Endothelial cell of hepatic sinusoid (primary cell): ENCODE measurements around the gene TSPAN18.

Experiments
- in situ Hi-C: cut with HindIII; loops from 2 replicates; pipeline ENCODE4 v1.10.0; 2017; ENCODE audit warnings: low sequenced_read_pairs

TSPAN18 gene

GRCh38 chr11:44903035-44903434 is 176.3 kb downstream of the TSPAN18 start:
- in situ Hi-C loops = no loop called here

DNA sequence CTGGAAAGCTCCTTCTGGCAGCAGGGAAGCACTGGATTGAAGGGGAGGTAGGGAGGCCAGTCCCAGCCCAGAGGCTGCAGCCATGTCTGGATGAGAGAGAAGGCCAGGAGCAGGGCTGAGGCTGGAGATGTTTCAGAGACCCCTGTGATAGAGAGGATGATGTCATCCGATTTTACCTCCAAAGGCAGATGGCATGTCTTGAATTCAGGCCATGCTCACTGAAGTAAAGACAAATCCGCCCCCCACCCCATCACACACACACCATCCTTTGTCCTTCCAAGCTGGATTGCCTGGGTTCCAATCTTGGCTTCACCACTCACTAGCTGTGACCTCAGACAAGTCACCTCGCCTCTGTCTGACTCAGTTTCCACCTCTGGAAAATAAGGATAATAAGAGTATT is 176.8 kb downstream of the TSPAN18 start:
- in situ Hi-C loops = no loop called here

DNA sequence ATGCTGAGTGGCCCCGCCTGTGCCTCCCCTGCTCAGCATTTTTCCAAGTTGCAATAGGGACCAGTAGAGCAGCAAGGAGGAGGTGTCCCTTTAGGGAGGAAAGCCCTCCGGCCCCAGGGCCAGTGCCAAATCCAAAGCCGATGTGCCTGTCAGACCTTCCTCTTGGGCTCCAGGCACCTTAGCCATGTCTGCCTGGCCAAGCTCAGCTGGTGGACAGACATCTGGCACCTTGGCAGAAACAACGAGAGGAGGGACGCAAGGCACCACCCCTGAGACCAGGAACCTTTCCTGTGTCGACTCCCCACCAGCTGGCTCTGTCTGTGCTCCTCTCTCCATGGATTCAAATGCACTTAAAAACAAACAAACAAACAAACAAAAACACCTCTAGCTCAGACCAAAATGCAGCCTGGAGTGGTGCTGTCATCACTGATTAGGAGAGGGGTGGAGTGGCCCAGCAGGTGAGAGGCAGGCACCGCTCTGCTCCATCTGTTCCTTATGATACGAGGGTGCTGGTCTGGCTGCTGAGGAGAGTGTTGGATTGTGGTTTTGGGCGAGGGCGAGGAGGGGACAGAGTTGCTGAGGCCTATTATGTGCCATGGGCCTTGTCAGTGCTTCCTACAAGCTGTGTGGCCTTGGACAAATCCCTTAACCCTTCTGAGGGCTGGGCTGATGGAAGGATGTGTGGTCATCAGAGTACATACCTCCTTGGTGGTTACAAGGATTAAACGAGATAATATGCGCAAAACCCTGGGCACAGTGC is 177.7 kb downstream of the TSPAN18 start:
- in situ Hi-C loops = no loop called here

DNA sequence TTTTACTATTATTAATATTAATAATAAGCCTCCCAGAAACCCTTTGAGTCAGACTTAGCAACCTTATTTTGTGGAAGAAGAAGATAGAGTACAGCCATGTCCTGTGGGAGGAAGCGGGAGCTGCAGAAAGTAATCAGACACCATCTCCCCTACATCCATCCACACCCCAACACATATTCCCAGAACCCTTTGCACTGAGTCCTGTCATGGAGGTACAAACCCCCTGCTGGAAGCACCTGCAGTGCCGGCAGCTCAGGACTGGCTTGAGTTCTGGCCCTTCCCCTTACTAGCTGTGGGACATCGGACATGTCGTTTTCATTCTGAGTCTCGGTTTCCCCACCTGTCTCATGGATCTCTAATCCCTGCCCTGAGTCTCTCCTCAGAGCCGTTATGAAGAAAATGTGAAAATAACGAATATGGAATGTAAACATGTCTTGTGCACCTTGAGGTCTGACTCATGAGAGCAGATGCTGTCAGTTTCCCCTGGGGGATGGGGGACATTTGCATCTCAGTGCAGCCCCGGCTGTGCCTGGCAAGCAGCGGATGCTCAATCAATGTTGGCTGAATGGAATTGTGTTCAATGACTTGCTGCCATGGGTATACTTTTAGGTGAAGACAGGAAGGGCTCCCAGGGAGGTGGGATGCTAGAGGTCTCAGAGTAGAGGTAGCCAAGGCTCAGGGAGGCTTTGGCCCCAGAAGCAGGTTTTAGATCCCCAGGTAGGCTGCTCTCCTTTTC is 178.5 kb downstream of the TSPAN18 start:
- in situ Hi-C loops = no loop called here

- in situ Hi-C loops = no loop called here
Observed at GRCh38 chr11:44906649-44907048, 179.9 kb downstream of the TSPAN18 start.

GRCh38 chr11:44909557-44909956 is 182.8 kb downstream of the TSPAN18 start:
- in situ Hi-C loops = no loop called here

DNA sequence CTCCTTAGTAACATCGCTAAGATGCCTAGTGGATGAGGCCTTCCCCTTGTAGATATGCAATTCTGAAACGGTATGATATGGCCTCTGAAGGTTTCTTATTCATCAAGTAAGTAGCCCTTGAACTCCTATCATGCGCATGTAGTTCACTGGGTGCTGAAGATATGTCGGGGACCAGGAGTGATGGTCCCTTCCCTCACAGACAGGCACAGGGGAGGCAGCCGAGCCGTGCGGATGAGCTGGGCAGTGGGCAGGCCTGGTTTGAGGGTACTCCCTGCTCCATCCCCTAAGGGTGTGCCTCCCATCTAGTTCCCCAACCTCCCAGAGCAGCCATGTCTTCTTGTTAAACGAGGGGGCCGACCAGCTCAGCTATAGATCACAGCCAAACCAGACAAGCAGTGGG is 183.8 kb downstream of the TSPAN18 start:
- in situ Hi-C loops = no loop called here

DNA sequence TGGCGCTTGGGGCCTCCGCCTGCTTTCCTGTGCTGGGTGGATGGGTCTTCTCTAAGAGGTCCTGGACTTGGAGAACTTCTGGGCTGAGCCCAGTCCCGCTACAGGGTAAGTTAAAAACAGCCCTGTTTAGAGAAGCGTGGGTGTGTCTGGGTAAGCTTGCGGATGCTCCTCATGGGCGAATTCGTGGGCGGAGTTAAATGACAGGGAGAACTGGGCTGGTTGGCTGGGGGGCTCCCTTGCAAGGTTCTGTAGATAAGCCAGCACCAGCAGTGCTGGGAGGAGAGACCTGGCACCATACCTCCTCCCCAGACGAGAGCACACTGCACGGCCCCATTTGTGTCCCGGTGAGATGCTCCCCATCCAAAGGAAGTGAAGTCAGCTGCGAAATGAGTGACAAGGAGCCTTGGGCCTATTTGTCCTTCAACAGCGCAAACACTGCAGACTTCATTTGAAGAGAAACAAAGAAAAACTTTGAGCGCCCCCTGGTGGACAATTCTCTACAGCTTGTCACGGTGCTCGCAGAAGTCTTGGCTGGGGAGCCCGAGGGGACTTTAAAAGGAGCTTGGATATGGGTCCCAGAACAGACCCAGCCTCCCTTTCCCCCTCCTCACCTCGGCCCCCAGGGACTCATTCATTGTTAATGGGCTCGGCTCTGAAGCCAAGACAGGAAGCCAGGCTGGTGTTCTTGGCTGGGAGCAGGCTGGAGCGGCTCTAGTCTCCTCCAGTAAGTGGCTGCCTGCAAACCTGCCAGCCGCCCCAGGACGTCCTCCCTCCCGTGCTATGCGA is 184.5 kb downstream of the TSPAN18 start:
- in situ Hi-C loops = no loop called here

GRCh38 chr11:44912270-44912987 is 185.7 kb downstream of the TSPAN18 start:
- in situ Hi-C loops = no loop called here

DNA sequence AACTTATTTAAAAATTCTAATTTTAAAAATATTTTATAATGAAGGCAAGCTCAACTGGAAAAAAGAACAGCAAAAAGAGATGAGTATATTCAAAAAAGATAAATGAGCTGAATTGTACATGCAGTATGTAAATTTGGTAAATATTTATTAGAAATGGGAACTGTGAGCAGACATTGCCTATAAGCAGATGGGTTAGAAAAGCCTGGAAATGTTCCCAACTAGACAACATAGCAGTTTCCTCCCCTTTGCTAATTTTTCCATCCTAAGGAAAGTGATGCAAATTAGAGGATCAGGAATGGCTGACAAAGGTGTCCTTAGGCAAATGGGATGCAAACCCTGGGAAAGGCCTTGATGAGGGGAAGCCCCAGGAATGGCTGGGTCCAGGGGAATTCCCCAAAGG is 186.7 kb downstream of the TSPAN18 start:
- in situ Hi-C loops = no loop called here

DNA sequence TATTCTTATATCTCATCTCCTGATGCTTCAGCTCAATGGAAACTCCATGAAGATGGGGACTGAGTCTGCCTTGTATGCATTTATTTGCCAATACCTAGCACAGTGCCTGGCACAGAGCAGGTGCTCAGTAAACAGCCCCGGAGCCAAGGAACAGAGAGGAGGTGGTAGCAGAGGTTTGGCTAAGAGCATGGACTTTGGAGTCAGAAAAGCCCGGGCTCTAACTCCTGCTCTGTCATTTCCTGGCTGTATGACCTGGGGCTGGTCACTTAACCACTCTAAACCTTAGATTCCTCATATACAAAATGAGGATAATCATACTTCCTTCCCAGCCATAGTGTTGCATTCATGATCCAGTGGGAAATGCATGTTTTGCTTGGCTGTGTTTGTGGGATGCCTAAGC is 187.3 kb downstream of the TSPAN18 start:
- in situ Hi-C loops = no loop called here

- in situ Hi-C loops = no loop called here
Observed at GRCh38 chr11:44915004-44915403, 188.2 kb downstream of the TSPAN18 start.

- in situ Hi-C loops = no loop called here
Observed at GRCh38 chr11:44915621-44916020, 188.9 kb downstream of the TSPAN18 start.

DNA sequence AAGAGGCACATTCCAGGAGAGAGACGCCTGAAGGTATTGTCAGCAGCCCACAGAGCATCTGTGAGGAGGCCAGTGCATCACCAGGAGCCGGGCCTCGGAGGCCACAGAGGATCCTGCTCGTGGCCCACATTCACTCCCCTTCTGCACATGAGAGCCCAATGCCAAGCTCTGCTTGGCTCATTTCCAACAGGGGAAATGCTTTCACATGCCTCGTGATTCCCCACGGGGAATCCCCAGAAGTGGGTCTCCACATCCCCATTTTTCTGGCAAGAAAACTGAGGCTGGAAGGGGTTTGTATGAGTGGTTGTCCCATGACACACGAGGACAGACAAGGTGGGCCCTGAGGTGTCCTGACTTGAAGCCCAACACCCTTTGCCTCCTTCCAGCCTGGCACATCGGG is 189.6 kb downstream of the TSPAN18 start:
- in situ Hi-C loops = no loop called here

- in situ Hi-C loops = no loop called here
Observed at GRCh38 chr11:44916801-44917385, 190.1 kb downstream of the TSPAN18 start.

DNA sequence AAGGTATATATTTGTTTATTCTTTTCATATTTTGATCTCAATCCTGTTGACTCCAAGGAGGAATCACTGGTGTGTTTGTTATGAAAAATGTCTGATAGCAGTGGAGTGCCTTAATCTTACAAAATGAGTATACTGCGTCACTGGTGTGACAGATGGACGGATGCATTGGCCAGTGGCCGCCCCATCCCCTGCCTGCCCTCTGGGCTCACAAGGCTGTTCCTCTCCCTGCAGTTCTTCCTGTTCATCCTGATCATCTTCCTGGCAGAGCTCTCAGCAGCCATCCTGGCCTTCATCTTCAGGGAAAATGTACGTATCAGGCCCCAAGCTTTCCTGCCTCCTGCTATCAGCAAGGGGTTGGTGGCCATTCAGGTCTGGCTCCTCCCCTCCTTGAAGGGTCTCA is 191.0 kb downstream of the TSPAN18 start:
- in situ Hi-C loops = no loop called here

DNA sequence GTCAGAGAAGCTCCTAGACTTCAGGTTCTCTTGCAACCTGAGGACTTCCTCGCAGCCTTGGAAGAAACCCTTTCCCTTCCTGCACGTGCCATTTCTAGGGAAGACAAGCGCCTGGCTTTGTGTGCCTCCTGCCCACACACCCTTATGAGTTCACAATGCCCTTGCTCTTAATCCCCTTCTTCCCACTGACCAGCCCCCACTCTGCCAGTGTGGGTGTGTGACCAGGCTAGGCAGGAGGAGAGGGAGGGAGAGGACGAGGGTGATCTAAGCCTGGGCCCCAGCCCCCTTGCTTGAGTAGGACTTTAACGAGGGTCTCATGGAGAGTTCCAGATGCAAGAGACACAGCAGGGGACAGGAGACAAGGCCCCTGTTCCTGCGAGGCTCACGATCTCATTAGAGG is 193.7 kb downstream of the TSPAN18 start:
- in situ Hi-C loops = no loop called here

DNA sequence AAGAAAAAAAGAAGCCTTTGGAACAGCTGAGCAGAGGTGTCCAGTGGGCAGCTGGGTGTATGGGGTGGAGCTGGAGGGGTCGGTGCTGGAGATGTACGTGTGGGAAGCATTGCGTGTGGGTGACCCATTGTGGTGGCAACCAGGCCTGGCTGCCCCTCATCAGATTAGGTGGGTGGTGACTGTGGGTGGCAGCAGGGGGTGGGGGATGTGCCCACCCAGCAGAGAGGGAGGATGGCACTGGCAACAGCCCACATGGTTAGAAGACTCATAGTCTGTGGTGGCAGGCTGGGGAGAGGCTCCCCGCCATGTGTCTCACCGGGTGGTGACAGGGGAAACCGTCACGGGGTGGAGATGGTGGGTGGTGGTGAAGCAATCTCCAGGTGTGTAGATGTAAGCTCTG is 196.4 kb downstream of the TSPAN18 start:
- in situ Hi-C loops = no loop called here

DNA sequence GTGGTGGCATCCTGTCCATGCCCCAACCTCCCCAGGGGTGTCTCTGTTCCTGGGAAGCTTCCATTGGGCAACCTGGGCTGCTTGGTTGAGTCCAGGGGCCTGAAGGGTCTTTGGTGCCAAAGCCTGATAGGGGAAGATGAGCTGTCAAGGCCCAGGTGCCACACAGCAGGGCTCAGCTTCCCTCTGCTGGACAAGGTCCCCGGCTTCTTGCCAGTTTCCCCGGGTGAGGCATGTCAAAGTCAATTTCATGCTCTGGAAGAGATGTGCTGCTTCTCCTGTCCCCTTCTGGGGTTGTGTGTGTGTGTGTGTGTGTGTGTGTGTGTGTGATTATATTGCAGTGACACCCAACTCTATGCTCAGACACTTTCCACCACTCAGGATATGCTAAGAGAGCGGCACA is 197.0 kb downstream of the TSPAN18 start:
- in situ Hi-C loops = no loop called here

DNA sequence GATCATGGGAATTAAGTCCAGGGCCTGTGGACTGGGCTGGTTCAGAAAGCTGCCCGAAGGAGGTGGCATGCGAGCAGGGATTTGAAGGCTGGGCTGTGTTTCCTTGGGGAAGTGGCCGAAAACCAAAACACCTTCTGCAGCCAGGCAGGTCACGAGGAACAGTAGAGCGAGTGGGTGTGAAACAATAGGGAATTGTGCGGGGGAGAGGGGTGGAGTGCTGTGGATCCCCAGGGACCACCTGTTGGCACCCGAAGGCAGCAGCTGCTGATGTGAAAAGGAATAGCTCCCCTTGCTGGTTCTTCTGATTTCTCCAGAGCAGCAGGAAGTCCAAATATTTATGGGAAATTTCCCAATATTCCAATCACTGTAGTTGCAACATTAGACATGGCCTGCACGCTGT is 199.3 kb downstream of the TSPAN18 start:
- in situ Hi-C loops = loop anchor here (25.0 kb wide), 1 partner anchor 411 kb away; no protein-coding TSS in a partner anchor
